HepG2 (cell line): ENCODE results near the gene SEBOX. TPM values are rescaled to one million over a fixed set of nuclear protein-coding genes. Genes with fewer than 3 reads are reported as not detected.

Experiments used
- ATF7-NPFF ChIP-seq: sonication (generic); formaldehyde crosslinking; IDR thresholded peaks from 2 replicates; pipeline ENCODE4 v1.8.1; 2023; ENCODE audit warnings: mild to moderate bottlenecking, low read depth, missing genetic modification reagents, moderate library complexity
- CBX1 ChIP-seq: IDR thresholded peaks from one replicate; pipeline ENCODE4 v1.6.1; 2016; ENCODE audit warnings: antibody characterized with exemption, low read depth
- FOSL1 ChIP-seq: sonication (generic); formaldehyde crosslinking; IDR thresholded peaks from 2 replicates; pipeline ENCODE4 v1.9.0; 2021; ENCODE audit warnings: missing genetic modification reagents, borderline replicate concordance
- KDM5A ChIP-seq: fragments of 200-600 bp; sonication (generic); IDR thresholded peaks from 2 replicates; pipeline ENCODE4 v1.7.0; 2018; ENCODE audit warnings: antibody characterized with exemption, mild to moderate bottlenecking, low read length, borderline replicate concordance
- MIER2 ChIP-seq: IDR thresholded peaks from 2 replicates; pipeline ENCODE4 v1.6.1; 2016; ENCODE audit warnings: missing biosample characterization, missing genetic modification reagents
- NFATC3 ChIP-seq: sonication (generic); formaldehyde crosslinking; IDR thresholded peaks from 2 replicates; pipeline ENCODE4 v1.5.1; 2020; ENCODE audit warnings: mild to moderate bottlenecking, missing genetic modification reagents
- PLRG1 ChIP-seq: fragments of 450-650 bp; conservative IDR thresholded peaks from 2 replicates; pipeline ENCODE4 v1.6.1; 2016
- SOX6 ChIP-seq, 2 experiments: fragments of 450-650 bp in 1 of 2; sonication (generic) in 1 of 2; formaldehyde crosslinking in 1 of 2; IDR thresholded peaks; 2 replicates each; pipeline versions ENCODE4 v1.4.0 to v1.6.1; 2017 to 2020; ENCODE audit warnings: antibody characterized with exemption in 1 of 2, mild to moderate bottlenecking in 1 of 2, missing genetic modification reagents in 1 of 2
- U2AF1 ChIP-seq: fragments of 200-400 bp; formaldehyde crosslinking; optimal IDR thresholded peaks from 2 replicates; pipeline ENCODE3; 2017; ENCODE audit warnings: mild to moderate bottlenecking, low read depth, low read length
- ZFP41 ChIP-seq: sonication (generic); formaldehyde crosslinking; IDR thresholded peaks from 2 replicates; pipeline ENCODE4 v1.4.0; 2020; ENCODE audit warnings: mild to moderate bottlenecking, missing genetic modification reagents, borderline replicate concordance
- ZKSCAN8 ChIP-seq: IDR thresholded peaks from 2 replicates; pipeline ENCODE4 v1.6.1; 2016; ENCODE audit warnings: borderline replicate concordance, missing genetic modification reagents, missing compliant biosample characterization
- ZNF260 ChIP-seq: sonication (generic); formaldehyde crosslinking; IDR thresholded peaks from 2 replicates; pipeline ENCODE4 v1.4.0; 2020; ENCODE audit warnings: missing genetic modification reagents, low read depth, mild to moderate bottlenecking, borderline replicate concordance
- ZNF326 ChIP-seq: sonication (generic); formaldehyde crosslinking; IDR thresholded peaks from 2 replicates; pipeline ENCODE4 v1.4.0; 2020; ENCODE audit warnings: missing genetic modification reagents, borderline replicate concordance
- ZNF501 ChIP-seq: sonication (generic); formaldehyde crosslinking; IDR thresholded peaks from 2 replicates; pipeline ENCODE4 v1.5.1; 2020; ENCODE audit warnings: mild to moderate bottlenecking, moderate library complexity, missing genetic modification reagents
- ZNF776 ChIP-seq: sonication (generic); formaldehyde crosslinking; IDR thresholded peaks from 2 replicates; pipeline ENCODE4 v1.4.0; 2020; ENCODE audit warnings: mild to moderate bottlenecking, missing genetic modification reagents
- ZSCAN12 ChIP-seq: sonication (generic); formaldehyde crosslinking; IDR thresholded peaks from 2 replicates; pipeline ENCODE4 v1.9.0; 2021; ENCODE audit warnings: mild to moderate bottlenecking, missing genetic modification reagents
- polyA plus RNA-seq, 8 experiments: library from polyadenylated mRNA; depleted of rRNA in 3 of 8; stranded (reverse) in 7 of 8; unstranded in 1 of 8; fragments of >200 nt; fragmentation: Illumina TruSeq in 4 of 8; extraction: Trizol in 4 of 8; gene quantifications; 2 replicates each; pipeline versions ENCODE4 v1.2.1 to v1.2.3, GENCODE V29; 2011 to 2016; ENCODE audit warnings: low read depth in 4 of 8, missing spikeins in 1 of 8, mixed read lengths in 1 of 8; ENCODE audit not compliant: insufficient read depth in 1 of 8
- total RNA-seq, 5 experiments: library from RNA; depleted of rRNA; stranded (reverse); fragments of >200 nt; fragmentation: Illumina TruSeq; extraction: Trizol; gene quantifications; 2 replicates each; pipeline ENCODE4 v1.2.3, GENCODE V29; 2016; ENCODE audit warnings: low read depth in 1 of 5
- TF ChIP-seq, protein P1 (sequence below): IDR thresholded peaks from 2 replicates; pipeline ENCODE4 v1.4.0; 2020; ENCODE audit warnings: mild to moderate bottlenecking, missing genetic modification reagents
- TF ChIP-seq, protein P2 (sequence below): IDR thresholded peaks from 2 replicates; pipeline ENCODE4 v1.6.1; 2018; ENCODE audit warnings: missing genetic modification reagents, mild to moderate bottlenecking, missing compliant biosample characterization
- TF ChIP-seq, protein P3 (sequence below): sonication (generic); formaldehyde crosslinking; IDR thresholded peaks from 2 replicates; pipeline ENCODE4 v1.4.0; 2020; ENCODE audit warnings: missing genetic modification reagents
- TF ChIP-seq, protein P4 (sequence below): sonication (generic); formaldehyde crosslinking; IDR thresholded peaks from 2 replicates; pipeline ENCODE4 v1.4.0; 2020; ENCODE audit warnings: mild to moderate bottlenecking, missing genetic modification reagents

Gene SEBOX
- total and polyA plus RNA-seq, 2 of the 13 experiments (the other 11 are each of a cell fraction or from before 2014, with no cell fraction given), result not detected

- TF ChIP-seq ZNF326, result no peak
- TF ChIP-seq NFATC3 (CRISPR knock-in tag), result no peak
- no peak for TF ChIP-seq SOX6 (IDR thresholded peaks at IDR 0.05)
- TF ChIP-seq SOX6 (CRISPR knock-in tag; IDR thresholded peaks at IDR 0.05), result peak; percentile 91
- no peak for TF ChIP-seq U2AF1
- TF ChIP-seq, protein P1, sequence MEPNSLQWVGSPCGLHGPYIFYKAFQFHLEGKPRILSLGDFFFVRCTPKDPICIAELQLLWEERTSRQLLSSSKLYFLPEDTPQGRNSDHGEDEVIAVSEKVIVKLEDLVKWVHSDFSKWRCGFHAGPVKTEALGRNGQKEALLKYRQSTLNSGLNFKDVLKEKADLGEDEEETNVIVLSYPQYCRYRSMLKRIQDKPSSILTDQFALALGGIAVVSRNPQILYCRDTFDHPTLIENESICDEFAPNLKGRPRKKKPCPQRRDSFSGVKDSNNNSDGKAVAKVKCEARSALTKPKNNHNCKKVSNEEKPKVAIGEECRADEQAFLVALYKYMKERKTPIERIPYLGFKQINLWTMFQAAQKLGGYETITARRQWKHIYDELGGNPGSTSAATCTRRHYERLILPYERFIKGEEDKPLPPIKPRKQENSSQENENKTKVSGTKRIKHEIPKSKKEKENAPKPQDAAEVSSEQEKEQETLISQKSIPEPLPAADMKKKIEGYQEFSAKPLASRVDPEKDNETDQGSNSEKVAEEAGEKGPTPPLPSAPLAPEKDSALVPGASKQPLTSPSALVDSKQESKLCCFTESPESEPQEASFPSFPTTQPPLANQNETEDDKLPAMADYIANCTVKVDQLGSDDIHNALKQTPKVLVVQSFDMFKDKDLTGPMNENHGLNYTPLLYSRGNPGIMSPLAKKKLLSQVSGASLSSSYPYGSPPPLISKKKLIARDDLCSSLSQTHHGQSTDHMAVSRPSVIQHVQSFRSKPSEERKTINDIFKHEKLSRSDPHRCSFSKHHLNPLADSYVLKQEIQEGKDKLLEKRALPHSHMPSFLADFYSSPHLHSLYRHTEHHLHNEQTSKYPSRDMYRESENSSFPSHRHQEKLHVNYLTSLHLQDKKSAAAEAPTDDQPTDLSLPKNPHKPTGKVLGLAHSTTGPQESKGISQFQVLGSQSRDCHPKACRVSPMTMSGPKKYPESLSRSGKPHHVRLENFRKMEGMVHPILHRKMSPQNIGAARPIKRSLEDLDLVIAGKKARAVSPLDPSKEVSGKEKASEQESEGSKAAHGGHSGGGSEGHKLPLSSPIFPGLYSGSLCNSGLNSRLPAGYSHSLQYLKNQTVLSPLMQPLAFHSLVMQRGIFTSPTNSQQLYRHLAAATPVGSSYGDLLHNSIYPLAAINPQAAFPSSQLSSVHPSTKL, result peak; percentile 85
- no peak for TF ChIP-seq ZNF776
- TF ChIP-seq, protein P2, sequence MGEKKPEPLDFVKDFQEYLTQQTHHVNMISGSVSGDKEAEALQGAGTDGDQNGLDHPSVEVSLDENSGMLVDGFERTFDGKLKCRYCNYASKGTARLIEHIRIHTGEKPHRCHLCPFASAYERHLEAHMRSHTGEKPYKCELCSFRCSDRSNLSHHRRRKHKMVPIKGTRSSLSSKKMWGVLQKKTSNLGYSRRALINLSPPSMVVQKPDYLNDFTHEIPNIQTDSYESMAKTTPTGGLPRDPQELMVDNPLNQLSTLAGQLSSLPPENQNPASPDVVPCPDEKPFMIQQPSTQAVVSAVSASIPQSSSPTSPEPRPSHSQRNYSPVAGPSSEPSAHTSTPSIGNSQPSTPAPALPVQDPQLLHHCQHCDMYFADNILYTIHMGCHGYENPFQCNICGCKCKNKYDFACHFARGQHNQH (CRISPR knock-in tag), result no peak
- no peak for TF ChIP-seq ZFP41 (CRISPR knock-in tag)
- TF ChIP-seq, protein P3, sequence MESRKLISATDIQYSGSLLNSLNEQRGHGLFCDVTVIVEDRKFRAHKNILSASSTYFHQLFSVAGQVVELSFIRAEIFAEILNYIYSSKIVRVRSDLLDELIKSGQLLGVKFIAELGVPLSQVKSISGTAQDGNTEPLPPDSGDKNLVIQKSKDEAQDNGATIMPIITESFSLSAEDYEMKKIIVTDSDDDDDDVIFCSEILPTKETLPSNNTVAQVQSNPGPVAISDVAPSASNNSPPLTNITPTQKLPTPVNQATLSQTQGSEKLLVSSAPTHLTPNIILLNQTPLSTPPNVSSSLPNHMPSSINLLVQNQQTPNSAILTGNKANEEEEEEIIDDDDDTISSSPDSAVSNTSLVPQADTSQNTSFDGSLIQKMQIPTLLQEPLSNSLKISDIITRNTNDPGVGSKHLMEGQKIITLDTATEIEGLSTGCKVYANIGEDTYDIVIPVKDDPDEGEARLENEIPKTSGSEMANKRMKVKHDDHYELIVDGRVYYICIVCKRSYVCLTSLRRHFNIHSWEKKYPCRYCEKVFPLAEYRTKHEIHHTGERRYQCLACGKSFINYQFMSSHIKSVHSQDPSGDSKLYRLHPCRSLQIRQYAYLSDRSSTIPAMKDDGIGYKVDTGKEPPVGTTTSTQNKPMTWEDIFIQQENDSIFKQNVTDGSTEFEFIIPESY (CRISPR knock-in tag), result 0 out of 2 replicates have a peak, but pooled peaks have one; percentile 20
- TF ChIP-seq ZNF260 (CRISPR knock-in tag), result no peak
- no peak for TF ChIP-seq FOSL1 (CRISPR knock-in tag)
- TF ChIP-seq KDM5A, result no peak
- 0 out of 2 replicates have a peak, but pooled peaks have one; percentile 14 for TF ChIP-seq ZKSCAN8 (CRISPR knock-in tag)
- peak; percentile 73; the same call in 1 of the 2 replicates for TF ChIP-seq MIER2 (CRISPR knock-in tag)
- TF ChIP-seq ZSCAN12, result no peak
- no peak for TF ChIP-seq ATF7-NPFF
- TF ChIP-seq, protein P4, sequence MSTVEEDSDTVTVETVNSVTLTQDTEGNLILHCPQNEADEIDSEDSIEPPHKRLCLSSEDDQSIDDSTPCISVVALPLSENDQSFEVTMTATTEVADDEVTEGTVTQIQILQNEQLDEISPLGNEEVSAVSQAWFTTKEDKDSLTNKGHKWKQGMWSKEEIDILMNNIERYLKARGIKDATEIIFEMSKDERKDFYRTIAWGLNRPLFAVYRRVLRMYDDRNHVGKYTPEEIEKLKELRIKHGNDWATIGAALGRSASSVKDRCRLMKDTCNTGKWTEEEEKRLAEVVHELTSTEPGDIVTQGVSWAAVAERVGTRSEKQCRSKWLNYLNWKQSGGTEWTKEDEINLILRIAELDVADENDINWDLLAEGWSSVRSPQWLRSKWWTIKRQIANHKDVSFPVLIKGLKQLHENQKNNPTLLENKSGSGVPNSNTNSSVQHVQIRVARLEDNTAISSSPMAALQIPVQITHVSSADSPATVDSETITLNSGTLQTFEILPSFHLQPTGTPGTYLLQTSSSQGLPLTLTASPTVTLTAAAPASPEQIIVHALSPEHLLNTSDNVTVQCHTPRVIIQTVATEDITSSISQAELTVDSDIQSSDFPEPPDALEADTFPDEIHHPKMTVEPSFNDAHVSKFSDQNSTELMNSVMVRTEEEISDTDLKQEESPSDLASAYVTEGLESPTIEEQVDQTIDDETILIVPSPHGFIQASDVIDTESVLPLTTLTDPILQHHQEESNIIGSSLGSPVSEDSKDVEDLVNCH, result no peak
- TF ChIP-seq ZNF501 (CRISPR knock-in tag), result peak; percentile 61
- TF ChIP-seq PLRG1, result no peak
- TF ChIP-seq CBX1, result no peak
Observed at GRCh38 chr17:28404812-28405570, 40.0 kb upstream of the SEBOX start (continued).
